NB4 (cell line): ENCODE results near the gene LONP2.

Experiments used
- CTCF ChIP-seq: IDR thresholded peaks from one replicate; pipeline ENCODE4 v1.5.1; 2012; ENCODE audit warnings: low read depth, low read length
- MAX ChIP-seq: IDR thresholded peaks from 2 replicates; pipeline ENCODE4 v1.6.1; 2011; ENCODE audit warnings: low read depth, low read length
- MYC ChIP-seq: IDR thresholded peaks from 2 replicates; pipeline ENCODE4 v1.6.1; 2011; ENCODE audit warnings: low read depth, low read length
- POLR2A ChIP-seq: IDR thresholded peaks from 2 replicates; pipeline ENCODE4 v1.6.1; 2011; ENCODE audit warnings: mild to moderate bottlenecking; ENCODE audit not compliant: insufficient read length; ENCODE audit errors: extremely low read depth

DNA sequence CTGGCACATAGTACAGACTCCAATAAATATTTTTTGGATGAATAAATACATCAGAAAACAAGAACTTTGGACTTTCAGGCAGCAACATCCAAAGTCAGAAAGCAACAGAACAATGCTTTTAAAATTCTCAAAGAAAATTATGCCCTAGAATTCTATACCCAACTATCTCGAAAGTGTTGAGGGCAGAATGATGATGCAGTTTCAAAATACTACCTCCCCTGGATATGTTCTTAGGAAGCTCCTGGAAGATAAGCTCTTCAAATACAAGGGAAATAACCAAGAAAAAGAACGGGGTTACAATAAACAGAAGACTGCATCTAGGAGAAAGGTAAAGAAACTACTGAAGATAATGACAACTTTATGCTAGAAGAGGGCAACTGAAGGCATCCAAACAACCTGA lies 130.2 kb downstream of the LONP2 start:
- no peak for TF ChIP-seq CTCF
- no peak for TF ChIP-seq POLR2A
- TF ChIP-seq MYC = no peak
- no peak for TF ChIP-seq MAX
